ENCODE measurements around the gene ADCYAP1. TPM values are rescaled to one million over a fixed set of nuclear protein-coding genes. Genes with fewer than 3 reads are reported as not detected.

ADCYAP1 gene
- total RNA-seq, 1 experiment from 2014 or later, result not detected

DNA sequence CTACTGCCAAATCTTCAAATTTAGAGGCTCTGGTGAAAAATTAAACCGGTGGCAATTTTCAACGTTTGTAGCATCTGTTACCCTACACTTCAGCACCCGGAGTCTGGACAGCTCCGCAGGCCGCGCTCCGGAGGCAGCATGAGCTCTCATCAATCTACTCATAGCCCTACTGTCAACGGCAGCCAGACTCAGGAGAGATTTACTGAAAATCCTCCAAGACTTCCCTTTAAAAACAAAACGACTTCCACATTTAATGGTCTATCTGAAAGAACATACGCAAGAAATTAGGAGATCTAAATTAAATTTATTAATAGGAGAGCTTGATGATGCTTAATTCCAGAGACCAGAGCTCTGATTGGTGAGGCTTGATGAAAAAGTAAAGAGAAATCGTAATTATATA lies 970 bp upstream of the ADCYAP1 start:
- Histone ChIP-seq H3K79me2 (ENCODE audit: insufficient read depth, low read length) (no peaks in the 10 kb centered on the region), H4K20me1 (ENCODE audit: control insufficient read depth, insufficient read depth, insufficient read length) (no peaks in the 10 kb centered on the region), H3K9ac (ENCODE audit: extremely low read depth, insufficient read length, low read length) (no peak overlapping the region), H3K9me3 (ENCODE audit: control insufficient read depth, low read depth, low read length) (no peaks in the 10 kb centered on the region), H3K18ac (ENCODE audit: insufficient read length, low read depth, low read length) (no peak overlapping the region), H3K56ac (ENCODE audit: insufficient read length, low read depth, low read length) (no peak overlapping the region), H2AK5ac (ENCODE audit: insufficient read length, low read length) (no peak overlapping the region), H3K27me3 (ENCODE audit: insufficient read depth, low read length) (peaks cover 56% of the 10 kb centered on the region), H4K5ac (ENCODE audit: insufficient read length, low read depth, low read length) (no peak overlapping the region), H3T11ph (ENCODE audit: low read length) (no peak overlapping the region), H3K23me2 (ENCODE audit: insufficient read length, low read depth, low read length, poor library complexity, severe bottlenecking) (peaks cover 33% of the 10 kb centered on the region), H3K27ac (ENCODE audit: insufficient read length, low read depth, low read length) (no peak overlapping the region), H2BK120ac (ENCODE audit: low read depth, low read length, poor library complexity, severe bottlenecking) (no peak overlapping the region), H2BK5ac (ENCODE audit: insufficient read length, low read length) (no peak overlapping the region), H4K8ac (replicated peaks; ENCODE audit: insufficient read length, low read depth, low read length) (no peak overlapping the region), H3K4me1 (ENCODE audit: insufficient read depth, low read length) (peaks cover 6% of the 10 kb centered on the region; the same call in 1 of the 2 replicates), H2BK12ac (ENCODE audit: insufficient read length, low read depth, low read length) (no peak overlapping the region), H2BK20ac (ENCODE audit: low read depth, low read length, poor library complexity, severe bottlenecking) (no peak overlapping the region), H2BK15ac (ENCODE audit: low read depth, low read length) (no peak overlapping the region), H3K79me1 (ENCODE audit: insufficient read depth, low read depth, low read length, poor library complexity, severe bottlenecking) (no peaks in the 10 kb centered on the region), H3K4ac (ENCODE audit: low read depth, low read length) (no peak overlapping the region), H2AFZ (ENCODE audit: low read length) (no peak overlapping the region), H3K4me2 (ENCODE audit: insufficient read depth, insufficient read length, low read length) (no peak overlapping the region), H4K91ac (ENCODE audit: insufficient read length, low read depth, low read length) (no peak overlapping the region), H3K23ac (ENCODE audit: insufficient read length, low read depth, low read length) (no peak overlapping the region), H3K14ac (ENCODE audit: insufficient read depth, low read length) (no peak overlapping the region)
- TF ChIP-seq, protein P1, sequence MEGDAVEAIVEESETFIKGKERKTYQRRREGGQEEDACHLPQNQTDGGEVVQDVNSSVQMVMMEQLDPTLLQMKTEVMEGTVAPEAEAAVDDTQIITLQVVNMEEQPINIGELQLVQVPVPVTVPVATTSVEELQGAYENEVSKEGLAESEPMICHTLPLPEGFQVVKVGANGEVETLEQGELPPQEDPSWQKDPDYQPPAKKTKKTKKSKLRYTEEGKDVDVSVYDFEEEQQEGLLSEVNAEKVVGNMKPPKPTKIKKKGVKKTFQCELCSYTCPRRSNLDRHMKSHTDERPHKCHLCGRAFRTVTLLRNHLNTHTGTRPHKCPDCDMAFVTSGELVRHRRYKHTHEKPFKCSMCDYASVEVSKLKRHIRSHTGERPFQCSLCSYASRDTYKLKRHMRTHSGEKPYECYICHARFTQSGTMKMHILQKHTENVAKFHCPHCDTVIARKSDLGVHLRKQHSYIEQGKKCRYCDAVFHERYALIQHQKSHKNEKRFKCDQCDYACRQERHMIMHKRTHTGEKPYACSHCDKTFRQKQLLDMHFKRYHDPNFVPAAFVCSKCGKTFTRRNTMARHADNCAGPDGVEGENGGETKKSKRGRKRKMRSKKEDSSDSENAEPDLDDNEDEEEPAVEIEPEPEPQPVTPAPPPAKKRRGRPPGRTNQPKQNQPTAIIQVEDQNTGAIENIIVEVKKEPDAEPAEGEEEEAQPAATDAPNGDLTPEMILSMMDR (conservative IDR thresholded peaks at IDR 0.05), result no peak
- H3K9me3 Mint-ChIP-seq, result peaks cover 0 to 3% of the 10 kb centered on the region in 2 experiments; a peak in 2 of 5 replicates
- peaks cover 48% of the 10 kb centered on the region in 2 experiments for H3K4me1 Mint-ChIP-seq
- WGBS (ENCODE audit: extremely low coverage, insufficient read length, low lambda C conversion rate), result no CpG with 5 or more reads among the region's 11 CpGs
- no peak overlapping the region for H3K27ac Mint-ChIP-seq
- H3K27me3 Mint-ChIP-seq (ENCODE audit: low read depth), result peaks cover 100% of the 10 kb centered on the region
- DNase-seq, result peak; percentile 73
- no peak overlapping the region for H3K4me3 Mint-ChIP-seq
- no peaks in the 10 kb centered on the region; a peak in 1 of 7 replicates for H3K36me3 Mint-ChIP-seq (ENCODE audit: insufficient read depth in 1 of 3, low read depth in 3 of 3)
